Right lobe of liver (tissue), 6 donors: ENCODE results near the gene CAMTA1. TPM values are rescaled to one million over a fixed set of nuclear protein-coding genes. Genes with fewer than 3 reads are reported as not detected.

Source experiments
- ATAC-seq, 4 donors: fragments of 200-7000 bp; cut with Tn5 transposase; one replicate each; pipeline ENCODE4 v1.9.1; 2020; ENCODE audit warnings: mild to moderate bottlenecking in 4 of 4, moderate library complexity in 4 of 4
- DNase-seq, 3 donors: peaks; one replicate each; pipeline ENCODE4 v3.0.0-alpha.2; 2020
- H3K27ac ChIP-seq, 3 donors: fragments of 200-600 bp; one replicate each; pipeline ENCODE4 v1.8.0; 2022
- H3K27me3 ChIP-seq, 2 donors: fragments of 200-600 bp; one replicate each; pipeline ENCODE4 v1.8.0; 2022
- H3K36me3 ChIP-seq, 4 donors: fragments of 200-600 bp; sonication (generic) in 1 of 4; one replicate each; pipeline versions ENCODE4 v1.5.1 to v1.8.0; 2017 to 2022; ENCODE audit warnings: control low read depth in 1 of 4
- H3K4me1 ChIP-seq, 4 donors: fragments of 200-600 bp; sonication (generic) in 1 of 4; one replicate each; pipeline versions ENCODE4 v1.5.1 to v1.8.0; 2017 to 2022; ENCODE audit warnings: control low read depth in 1 of 4
- H3K4me3 ChIP-seq, 3 donors: fragments of 200-600 bp; one replicate each; pipeline ENCODE4 v1.8.0; 2022
- H3K9me3 ChIP-seq, 4 donors: fragments of 200-600 bp; sonication (generic) in 1 of 4; one replicate each; pipeline versions ENCODE4 v1.5.1 to v1.8.0; 2017 to 2022; ENCODE audit warnings: control low read depth in 1 of 4
- POLR2A ChIP-seq: fragments of 450-650 bp; IDR thresholded peaks from one replicate; pipeline ENCODE4 v1.6.1; 2017; ENCODE audit warnings: antibody characterized with exemption, mild to moderate bottlenecking
- WGBS: methylation state at CpG from one replicate; pipeline ENCODE4 v1.1.6; 2018; ENCODE audit warnings: low coverage, low lambda C conversion rate; ENCODE audit not compliant: insufficient coverage; ENCODE audit errors: missing lambda C conversion rate; 5-methylcytosine and 5-hydroxymethylcytosine counted together
- intact Hi-C, 2 donors: fragments of 100-400 bp; cut with DNase I; formaldehyde crosslinking; loops; one replicate each; pipeline versions ENCODE4 v1.11.2 to v1.14.1; 2022
- total RNA-seq, 6 experiments: library from RNA; depleted of rRNA in 2 of 6; stranded (reverse); fragments of >200 nt in 2 of 6; fragmentation: NEBNext Ultra II Directional in 3 of 6; extraction: Animal tissue kit (Norgen Biotek cat#: 25700) in 3 of 6; gene quantifications; one replicate each; pipeline versions ENCODE4 v1.1.0 to v1.2.4, GENCODE V29; 2016 to 2023
- TF ChIP-seq, protein P1 (sequence below), 4 donors: fragments of 200-600 bp in 3 of 4; fragments of 450-650 bp in 1 of 4; IDR thresholded peaks; one replicate each; pipeline versions ENCODE4 v1.5.1 to v1.8.0; 2016 to 2022; ENCODE audit warnings: antibody characterized with exemption in 4 of 4, mild to moderate bottlenecking in 2 of 4
- donor health status: DM: no; HTN: yes; CAD: no.
- donor health status: DM: no; HTN: no; CAD: no.
- donor health status: DM: no; HTN: no; CAD: no.
- donor health status: DM: no; HTN: yes; CAD: no.
- donor health status: DM: no; HTN: yes; CAD: no.

Gene CAMTA1
- total RNA-seq, 6 experiments from 2014 or later, result 32.3 to 49.4 (median 37.2) TPM

GRCh38 chr1:7315946-7316345, 530.7 kb downstream of the CAMTA1 start:
- intact Hi-C loops, result no loop called here
- TF ChIP-seq, protein P1, sequence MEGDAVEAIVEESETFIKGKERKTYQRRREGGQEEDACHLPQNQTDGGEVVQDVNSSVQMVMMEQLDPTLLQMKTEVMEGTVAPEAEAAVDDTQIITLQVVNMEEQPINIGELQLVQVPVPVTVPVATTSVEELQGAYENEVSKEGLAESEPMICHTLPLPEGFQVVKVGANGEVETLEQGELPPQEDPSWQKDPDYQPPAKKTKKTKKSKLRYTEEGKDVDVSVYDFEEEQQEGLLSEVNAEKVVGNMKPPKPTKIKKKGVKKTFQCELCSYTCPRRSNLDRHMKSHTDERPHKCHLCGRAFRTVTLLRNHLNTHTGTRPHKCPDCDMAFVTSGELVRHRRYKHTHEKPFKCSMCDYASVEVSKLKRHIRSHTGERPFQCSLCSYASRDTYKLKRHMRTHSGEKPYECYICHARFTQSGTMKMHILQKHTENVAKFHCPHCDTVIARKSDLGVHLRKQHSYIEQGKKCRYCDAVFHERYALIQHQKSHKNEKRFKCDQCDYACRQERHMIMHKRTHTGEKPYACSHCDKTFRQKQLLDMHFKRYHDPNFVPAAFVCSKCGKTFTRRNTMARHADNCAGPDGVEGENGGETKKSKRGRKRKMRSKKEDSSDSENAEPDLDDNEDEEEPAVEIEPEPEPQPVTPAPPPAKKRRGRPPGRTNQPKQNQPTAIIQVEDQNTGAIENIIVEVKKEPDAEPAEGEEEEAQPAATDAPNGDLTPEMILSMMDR (IDR thresholded peaks at IDR 0.05), result no peak
- no peak for TF ChIP-seq POLR2A
- Histone ChIP-seq H3K27ac (no peak overlapping the region), H3K4me1 (no peaks in the 10 kb centered on the region), H3K9me3 (no peaks in the 10 kb centered on the region), H3K4me3 (no peak overlapping the region), H3K27me3 (no peaks in the 10 kb centered on the region), H3K36me3 (no peaks in the 10 kb centered on the region)
- no peak for DNase-seq
- ATAC-seq, result no peak
- WGBS, result 80% methylated on average over 6 of the region's 6 CpGs

DNA sequence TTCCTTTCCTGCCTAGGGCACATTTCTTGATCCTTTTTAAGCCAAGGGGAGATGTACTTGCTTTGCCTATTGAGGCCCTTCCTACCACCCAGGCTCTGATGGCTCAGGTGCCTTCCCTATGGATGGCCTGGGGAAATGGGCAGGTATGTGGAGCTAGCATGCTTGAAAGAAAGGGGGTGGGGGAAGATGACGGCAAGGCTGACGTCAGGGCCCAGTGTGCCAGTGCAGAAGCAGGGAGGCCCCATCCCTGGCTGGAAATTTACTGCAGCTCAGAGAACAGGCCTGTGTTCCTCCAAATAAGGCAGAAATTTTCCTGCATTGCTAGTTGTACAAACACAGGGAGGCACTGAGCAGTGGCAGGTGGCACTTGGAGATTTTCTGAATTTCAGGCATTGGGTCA, 532.6 kb downstream of the CAMTA1 start:
- intact Hi-C loops, result no loop called here
- Histone ChIP-seq H3K27me3 (no peaks in the 10 kb centered on the region), H3K27ac (no peak overlapping the region), H3K4me1 (no peaks in the 10 kb centered on the region), H3K9me3 (no peaks in the 10 kb centered on the region), H3K36me3 (no peaks in the 10 kb centered on the region), H3K4me3 (no peak overlapping the region)
- no peak for TF ChIP-seq POLR2A
- TF ChIP-seq, protein P1 (IDR thresholded peaks at IDR 0.05), result no peak
- ATAC-seq (no peak), DNase-seq (no peak)
- WGBS, result 92% methylated on average over 2 of the region's 2 CpGs

- H3K4me1 ChIP-seq, result no peaks in the 10 kb centered on the region
- H3K27ac ChIP-seq, result no peak overlapping the region
- no peaks in the 10 kb centered on the region for H3K9me3 ChIP-seq
- ATAC-seq, result no peak
- H3K27me3 ChIP-seq, result no peaks in the 10 kb centered on the region
- intact Hi-C loops, result no loop called here
- no peak overlapping the region for H3K4me3 ChIP-seq
- no peak for TF ChIP-seq POLR2A
- TF ChIP-seq, protein P1 (IDR thresholded peaks at IDR 0.05), result no peak
- H3K36me3 ChIP-seq, result no peaks in the 10 kb centered on the region
- WGBS, result 77% methylated on average over 3 of the region's 5 CpGs
- DNase-seq, result no peak
Measured at GRCh38 chr1:7319196-7319595, 533.9 kb downstream of the CAMTA1 start.

DNA sequence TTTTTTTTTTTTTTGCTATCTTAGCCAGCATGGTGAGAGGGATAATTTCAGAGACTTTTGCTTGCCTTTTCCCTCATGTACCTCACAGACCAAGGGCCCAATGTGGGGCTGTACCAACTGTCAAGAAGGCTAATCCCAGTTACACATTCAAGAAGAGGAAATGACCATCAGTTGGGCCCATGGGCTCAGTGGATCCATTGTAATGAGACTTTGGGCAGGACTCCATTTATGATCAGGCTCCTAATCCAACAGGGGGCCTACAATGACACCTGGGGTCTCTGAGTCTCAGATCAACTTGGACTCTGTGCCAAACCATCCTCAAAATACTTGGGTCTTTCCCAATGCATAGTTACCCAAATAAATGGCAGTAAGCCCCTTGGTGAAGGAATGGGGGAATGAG, 535.4 kb downstream of the CAMTA1 start:
- Histone ChIP-seq H3K9me3 (no peaks in the 10 kb centered on the region), H3K27me3 (no peaks in the 10 kb centered on the region), H3K4me3 (no peak overlapping the region), H3K36me3 (no peaks in the 10 kb centered on the region), H3K27ac (no peak overlapping the region), H3K4me1 (no peaks in the 10 kb centered on the region)
- intact Hi-C loops, result no loop called here
- ATAC-seq (no peak), DNase-seq (no peak)
- no peak for TF ChIP-seq POLR2A
- TF ChIP-seq, protein P1 (IDR thresholded peaks at IDR 0.05), result no peak

DNA sequence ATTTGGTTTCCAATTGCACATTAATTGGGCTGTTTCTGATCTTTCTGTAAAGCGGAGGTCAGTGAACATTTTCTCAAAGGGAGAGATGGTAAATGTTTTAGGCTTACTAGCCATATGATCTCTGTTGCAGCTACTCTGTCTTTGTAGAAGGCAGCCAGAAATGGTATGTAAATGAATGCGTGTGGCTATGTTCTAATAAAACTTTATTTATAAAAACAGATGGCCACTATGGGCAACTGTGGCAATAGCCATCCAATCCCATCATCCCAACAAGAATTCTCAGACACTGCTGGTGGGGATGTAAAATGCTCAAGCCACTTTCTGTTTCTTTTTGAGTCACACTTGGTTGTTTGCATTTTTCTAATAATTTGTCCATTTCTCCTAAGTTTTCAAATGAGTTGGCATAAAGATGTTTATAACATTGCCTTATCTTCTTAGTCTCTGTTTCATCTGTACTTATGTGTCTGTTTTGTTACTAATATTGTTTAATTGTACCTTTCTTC, 537.1 kb downstream of the CAMTA1 start:
- WGBS, result 85% methylated on average over 2 of the region's 2 CpGs
- no peaks in the 10 kb centered on the region for H3K36me3 ChIP-seq

More for the DNA sequence above, 537.1 kb downstream of the CAMTA1 start:
- DNase-seq (no peak), ATAC-seq (no peak)
- H3K9me3 ChIP-seq, result no peaks in the 10 kb centered on the region
- H3K4me1 ChIP-seq, result no peaks in the 10 kb centered on the region
- no peak overlapping the region for H3K4me3 ChIP-seq
- intact Hi-C loops, result no loop called here
- H3K27ac ChIP-seq, result no peak overlapping the region
- TF ChIP-seq, protein P1 (IDR thresholded peaks at IDR 0.05), result no peak
- TF ChIP-seq POLR2A, result no peak
- H3K27me3 ChIP-seq, result no peaks in the 10 kb centered on the region
